ENCODE results near the gene AK8.

DNA sequence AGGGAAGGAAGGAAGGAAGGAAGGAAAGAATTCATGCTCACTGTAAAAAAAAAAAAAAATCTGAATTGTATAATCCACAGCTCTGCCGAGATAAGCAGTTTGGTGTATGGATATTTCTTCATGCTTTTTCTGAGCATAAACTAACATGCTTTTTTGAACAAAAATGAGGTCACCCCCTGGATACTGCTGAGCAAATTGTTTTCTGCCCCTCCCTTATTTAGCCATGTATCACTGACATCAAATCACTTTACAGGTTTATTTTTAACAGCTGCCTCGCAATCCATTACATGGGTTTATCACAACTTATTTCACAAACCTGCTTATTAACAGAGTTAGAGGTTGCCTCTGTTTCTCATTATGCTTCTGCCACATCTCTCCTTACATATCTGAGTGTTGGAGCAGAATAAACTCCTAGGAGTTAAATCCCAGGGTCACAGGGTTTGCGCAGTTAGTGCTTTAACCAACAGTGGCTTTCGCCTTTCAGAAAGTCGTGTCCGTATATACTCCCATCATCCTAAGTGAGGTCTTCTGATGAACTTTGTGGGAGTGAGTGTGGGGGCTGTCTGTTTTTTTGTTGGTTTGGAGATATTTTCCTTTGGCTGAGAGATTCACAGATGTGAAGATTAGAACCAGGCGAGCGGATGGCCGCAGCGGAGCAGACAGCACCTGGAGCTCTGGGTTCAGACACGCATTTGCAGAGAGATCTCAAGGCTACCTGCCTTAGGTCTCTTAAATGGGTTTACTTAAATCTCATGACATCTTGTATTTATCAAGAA lies 57.7 kb downstream of the AK8 start:
- TF ChIP-seq, protein P1, sequence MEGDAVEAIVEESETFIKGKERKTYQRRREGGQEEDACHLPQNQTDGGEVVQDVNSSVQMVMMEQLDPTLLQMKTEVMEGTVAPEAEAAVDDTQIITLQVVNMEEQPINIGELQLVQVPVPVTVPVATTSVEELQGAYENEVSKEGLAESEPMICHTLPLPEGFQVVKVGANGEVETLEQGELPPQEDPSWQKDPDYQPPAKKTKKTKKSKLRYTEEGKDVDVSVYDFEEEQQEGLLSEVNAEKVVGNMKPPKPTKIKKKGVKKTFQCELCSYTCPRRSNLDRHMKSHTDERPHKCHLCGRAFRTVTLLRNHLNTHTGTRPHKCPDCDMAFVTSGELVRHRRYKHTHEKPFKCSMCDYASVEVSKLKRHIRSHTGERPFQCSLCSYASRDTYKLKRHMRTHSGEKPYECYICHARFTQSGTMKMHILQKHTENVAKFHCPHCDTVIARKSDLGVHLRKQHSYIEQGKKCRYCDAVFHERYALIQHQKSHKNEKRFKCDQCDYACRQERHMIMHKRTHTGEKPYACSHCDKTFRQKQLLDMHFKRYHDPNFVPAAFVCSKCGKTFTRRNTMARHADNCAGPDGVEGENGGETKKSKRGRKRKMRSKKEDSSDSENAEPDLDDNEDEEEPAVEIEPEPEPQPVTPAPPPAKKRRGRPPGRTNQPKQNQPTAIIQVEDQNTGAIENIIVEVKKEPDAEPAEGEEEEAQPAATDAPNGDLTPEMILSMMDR (IDR thresholded peaks at IDR 0.05; ENCODE audit: low read depth, low read length): no peak
- TF ChIP-seq EZH2phosphoT487 (IDR thresholded peaks at IDR 0.05; ENCODE audit: low read depth): no peak

Data from OCI-LY3 (cell line).